IPS-20b (cell line): ENCODE data around the gene RUBCN.

Experiments used
- H3K27ac ChIP-seq: one replicate; pipeline ENCODE4 v1.5.1; 2013; ENCODE audit warnings: low read length
- H3K27me3 ChIP-seq: 2 replicates; pipeline ENCODE4 v1.6.1; 2013; ENCODE audit warnings: mild to moderate bottlenecking, low read length, inconsistent platforms; ENCODE audit not compliant: insufficient read depth
- H3K36me3 ChIP-seq: 2 replicates; pipeline ENCODE4 v1.6.1; 2013; ENCODE audit warnings: low read depth, mild to moderate bottlenecking, inconsistent platforms, low read length, moderate library complexity; ENCODE audit not compliant: insufficient read depth
- H3K4me1 ChIP-seq: 2 replicates; pipeline ENCODE4 v1.6.1; 2013; ENCODE audit warnings: mild to moderate bottlenecking, control low read depth, inconsistent platforms, low read length, moderate library complexity; ENCODE audit not compliant: insufficient read depth
- H3K4me3 ChIP-seq: 2 replicates; pipeline ENCODE4 v1.5.1; 2013; ENCODE audit warnings: mild to moderate bottlenecking, low read length, inconsistent platforms
- H3K9ac ChIP-seq: 2 replicates; pipeline ENCODE4 v1.6.1; 2013; ENCODE audit warnings: low read depth, mild to moderate bottlenecking, inconsistent platforms, low read length, moderate library complexity
- H3K9me3 ChIP-seq: 2 replicates; pipeline ENCODE4 v1.6.1; 2013; ENCODE audit warnings: mild to moderate bottlenecking, low read depth, low read length, inconsistent platforms; ENCODE audit not compliant: insufficient read depth

RUBCN gene

GRCh38 chr3:197749601-197750395 lies 13.1 kb upstream of the RUBCN start, which contains the start of gene FYTTD1:
Gene FYTTD1 (plus strand): TSS chr3:197749883. CDS start chr3:197749972, 89 bp downstream.
- Histone ChIP-seq H3K4me3 (peak within 1 kb of the TSS; percentile 71), H3K9ac (peak within 1 kb of the TSS; percentile 52; the same call in 1 of the 2 replicates)

GRCh38 chr3:197749315-197749600 lies 12.6 kb upstream of the RUBCN start:
- Histone ChIP-seq H3K27me3 (peaks cover 49% of the 10 kb centered on the region), H3K4me1 (peaks cover 6% of the 10 kb centered on the region), H3K9ac (peak overlapping the region; percentile 52; the same call in 1 of the 2 replicates), H3K9me3 (no peaks in the 10 kb centered on the region), H3K4me3 (peak overlapping the region; percentile 71), H3K36me3 (no peaks in the 10 kb centered on the region), H3K27ac (no peak overlapping the region)

More at GRCh38 chr3:197749601-197750395, 13.1 kb upstream of the RUBCN start, which contains the start of gene FYTTD1:
- H3K36me3 ChIP-seq, result no peaks in the 10 kb centered on the region
- H3K27ac ChIP-seq, result no peak within 1 kb of the TSS
- no peaks in the 10 kb centered on the region for H3K9me3 ChIP-seq
- H3K27me3 ChIP-seq, result peaks cover 49% of the 10 kb centered on the region
- H3K4me1 ChIP-seq, result peaks cover 6% of the 10 kb centered on the region

DNA sequence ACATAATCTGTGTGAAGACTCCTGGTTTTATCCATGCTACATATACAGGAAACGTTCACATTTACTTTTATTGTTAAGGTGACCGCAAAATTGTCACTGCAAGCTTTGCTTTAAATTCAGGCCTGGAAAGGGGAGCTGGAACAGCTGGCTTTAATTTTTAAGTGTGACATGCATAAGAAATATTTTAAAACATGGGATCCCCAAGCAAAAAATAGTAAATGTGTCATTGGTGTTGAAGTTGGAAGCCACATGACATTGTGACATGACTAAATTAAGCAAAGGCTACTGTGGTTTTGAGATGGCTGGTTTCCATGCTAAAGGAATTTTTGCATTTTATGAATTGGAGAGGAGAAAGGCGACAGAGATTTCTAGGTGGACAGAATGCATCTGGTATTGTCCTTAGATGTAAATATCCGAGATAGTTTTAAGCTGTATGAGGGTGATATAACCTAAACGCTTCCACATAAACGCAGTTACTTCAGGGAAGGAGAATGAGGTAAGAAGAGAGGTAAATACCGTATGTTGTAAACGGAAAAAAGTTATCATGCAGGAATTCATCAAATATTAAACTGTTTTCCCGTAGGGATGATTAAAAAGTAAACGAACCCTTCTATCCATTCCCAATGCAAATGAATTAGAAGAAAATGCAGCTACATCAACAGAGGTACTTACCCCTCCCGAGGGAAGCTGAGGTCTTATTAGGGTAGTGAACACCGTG lies 12.1 kb upstream of the RUBCN start:
- Histone ChIP-seq H3K27ac (no peak overlapping the region), H3K9ac (peak overlapping the region; percentile 52; the same call in 1 of the 2 replicates), H3K4me3 (peak overlapping the region; percentile 71)

GRCh38 chr3:197746801-197747237 lies 10.1 kb upstream of the RUBCN start:
- no peak overlapping the region for H3K27ac ChIP-seq
- H3K36me3 ChIP-seq, result no peaks in the 10 kb centered on the region
- H3K9ac ChIP-seq, result no peak overlapping the region
- peaks cover 38% of the 10 kb centered on the region for H3K27me3 ChIP-seq
- peaks cover 6% of the 10 kb centered on the region for H3K4me1 ChIP-seq
- H3K9me3 ChIP-seq, result no peaks in the 10 kb centered on the region
- no peak overlapping the region for H3K4me3 ChIP-seq

More for the DNA sequence above, 12.1 kb upstream of the RUBCN start:
- Histone ChIP-seq H3K27me3 (peaks cover 49% of the 10 kb centered on the region), H3K4me1 (peaks cover 6% of the 10 kb centered on the region), H3K9me3 (no peaks in the 10 kb centered on the region), H3K36me3 (no peaks in the 10 kb centered on the region)

DNA sequence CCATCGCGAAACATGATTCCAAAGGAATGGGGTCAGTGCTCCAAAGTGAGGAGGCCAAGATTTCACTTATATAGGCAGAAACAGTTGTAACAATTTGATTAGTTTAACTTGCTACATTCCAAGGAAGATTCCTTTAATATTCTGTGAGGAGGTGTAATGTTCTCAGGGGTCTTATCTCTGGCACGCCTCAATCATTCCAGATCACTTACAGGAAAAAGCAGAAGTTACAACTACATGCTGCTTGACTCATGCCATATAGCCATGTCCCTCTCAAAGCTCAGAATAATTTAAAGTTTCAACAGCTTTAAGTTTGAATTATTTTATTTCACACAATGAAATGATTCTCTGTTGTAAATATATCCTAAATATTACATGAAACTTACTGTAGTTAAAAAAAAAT lies 9.5 kb upstream of the RUBCN start:
- H3K36me3 ChIP-seq, result no peaks in the 10 kb centered on the region
- H3K27me3 ChIP-seq, result peaks cover 31% of the 10 kb centered on the region
- H3K9ac ChIP-seq, result no peak overlapping the region
- no peak overlapping the region for H3K27ac ChIP-seq
- H3K9me3 ChIP-seq, result no peaks in the 10 kb centered on the region
- H3K4me1 ChIP-seq, result peaks cover 6% of the 10 kb centered on the region
- no peak overlapping the region for H3K4me3 ChIP-seq

- H3K27ac ChIP-seq, result no peak overlapping the region
- H3K36me3 ChIP-seq, result no peaks in the 10 kb centered on the region
- H3K4me3 ChIP-seq, result no peak overlapping the region
- peaks cover 3% of the 10 kb centered on the region; the same call in 1 of the 2 replicates for H3K4me1 ChIP-seq
- no peak overlapping the region for H3K9ac ChIP-seq
- no peaks in the 10 kb centered on the region for H3K27me3 ChIP-seq
- no peaks in the 10 kb centered on the region for H3K9me3 ChIP-seq
These were observed 6.1 kb upstream of the RUBCN start for GRCh38 chr3:197742787-197743186.

DNA sequence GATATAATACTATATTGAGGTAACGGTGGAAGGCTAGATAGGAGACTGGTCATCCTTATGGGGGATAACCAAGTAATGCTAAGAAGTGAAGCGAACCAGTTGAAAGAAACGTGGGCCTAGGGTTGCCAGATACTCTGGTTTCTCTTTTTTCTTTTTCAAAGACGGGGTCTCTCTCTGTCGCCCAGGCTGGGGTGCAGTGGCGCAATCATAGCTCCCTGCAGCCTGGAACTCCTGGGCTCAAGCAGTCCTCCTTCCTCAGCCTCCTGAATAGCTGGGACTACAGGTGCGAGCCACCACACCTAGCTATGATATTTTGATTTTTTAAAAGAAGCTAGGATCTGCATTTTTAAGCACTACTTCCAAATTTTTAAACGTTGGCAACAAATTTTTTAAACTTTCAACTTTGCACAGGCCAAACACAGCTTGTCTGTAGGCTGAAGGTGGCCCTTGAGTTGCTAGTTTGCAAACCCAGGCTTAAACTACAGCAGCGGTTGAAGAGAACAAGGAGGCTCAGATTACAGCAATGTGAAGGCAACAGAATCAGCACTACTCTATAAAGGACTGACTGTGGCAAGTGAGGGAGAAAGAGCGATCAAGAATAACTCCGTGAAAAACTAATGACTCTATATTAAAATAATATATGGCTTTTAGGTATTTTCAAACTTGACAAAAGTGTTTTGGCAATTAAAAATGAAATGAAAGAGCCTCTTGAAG lies 1.2 kb upstream of the RUBCN start:
- no peaks in the 10 kb centered on the region; the same call in 1 of the 2 replicates for H3K27me3 ChIP-seq
- H3K9ac ChIP-seq, result peak overlapping the region; percentile 88; the same call in 1 of the 2 replicates
- H3K4me1 ChIP-seq, result no peaks in the 10 kb centered on the region
- no peak overlapping the region for H3K27ac ChIP-seq
- H3K4me3 ChIP-seq, result peak overlapping the region; percentile 92
- no peaks in the 10 kb centered on the region for H3K9me3 ChIP-seq
- no peaks in the 10 kb centered on the region for H3K36me3 ChIP-seq

DNA sequence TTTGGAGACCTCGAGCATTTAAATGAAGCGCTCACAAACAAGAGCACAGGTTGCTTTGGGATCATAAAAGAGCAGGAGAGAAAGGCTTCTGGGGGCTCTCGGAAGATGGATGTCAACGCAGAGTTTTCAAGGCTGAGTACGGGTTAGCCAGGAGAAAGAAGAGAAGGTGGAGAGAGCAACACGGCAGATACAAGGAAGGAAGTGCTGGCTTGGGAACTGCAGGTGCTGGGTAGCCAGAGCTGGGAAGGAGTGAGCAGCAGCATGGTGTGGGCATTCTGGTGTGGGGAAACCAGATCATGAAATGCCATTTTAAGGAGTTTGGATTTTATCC lies 580 bp upstream of the RUBCN start:
- no peaks in the 10 kb centered on the region for H3K36me3 ChIP-seq
- H3K27ac ChIP-seq, result no peak overlapping the region

DNA sequence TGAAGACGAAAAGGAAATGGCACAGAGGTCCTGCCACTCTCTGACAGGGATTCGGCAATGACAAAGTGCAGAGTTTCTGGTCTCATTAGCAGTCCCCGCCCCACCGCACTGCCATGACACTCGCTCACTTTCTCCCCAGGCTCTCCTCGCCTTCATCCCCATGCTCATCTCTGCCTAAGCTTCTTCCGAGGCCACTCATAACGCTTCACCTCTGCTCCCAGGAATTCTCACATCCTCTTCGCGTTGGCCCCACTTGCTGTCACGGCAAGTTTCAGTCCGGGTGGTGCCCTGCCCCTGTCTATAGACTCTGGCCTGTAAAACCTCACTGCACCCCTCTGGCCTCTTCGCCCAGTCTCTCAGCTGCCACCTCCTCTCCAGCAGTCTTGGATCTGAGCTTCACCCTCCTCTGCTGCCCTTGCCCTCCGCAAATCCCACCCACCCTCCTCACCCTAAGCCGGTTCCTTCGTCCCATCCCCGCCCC lies 654 bp downstream of the RUBCN start:
- H3K27me3 ChIP-seq, result no peaks in the 10 kb centered on the region; the same call in 1 of the 2 replicates
- no peak overlapping the region for H3K27ac ChIP-seq
- no peaks in the 10 kb centered on the region for H3K4me1 ChIP-seq
- peak overlapping the region; percentile 92 for H3K4me3 ChIP-seq
- peak overlapping the region; percentile 59; the same call in 1 of the 2 replicates for H3K9ac ChIP-seq
- H3K36me3 ChIP-seq, result no peaks in the 10 kb centered on the region
- no peaks in the 10 kb centered on the region for H3K9me3 ChIP-seq

More for the DNA sequence above, 580 bp upstream of the RUBCN start:
- no peaks in the 10 kb centered on the region; the same call in 1 of the 2 replicates for H3K27me3 ChIP-seq
- H3K9me3 ChIP-seq, result no peaks in the 10 kb centered on the region
- peak overlapping the region; percentile 88 for H3K9ac ChIP-seq
- H3K4me1 ChIP-seq, result no peaks in the 10 kb centered on the region
- peak overlapping the region; percentile 92 for H3K4me3 ChIP-seq

DNA sequence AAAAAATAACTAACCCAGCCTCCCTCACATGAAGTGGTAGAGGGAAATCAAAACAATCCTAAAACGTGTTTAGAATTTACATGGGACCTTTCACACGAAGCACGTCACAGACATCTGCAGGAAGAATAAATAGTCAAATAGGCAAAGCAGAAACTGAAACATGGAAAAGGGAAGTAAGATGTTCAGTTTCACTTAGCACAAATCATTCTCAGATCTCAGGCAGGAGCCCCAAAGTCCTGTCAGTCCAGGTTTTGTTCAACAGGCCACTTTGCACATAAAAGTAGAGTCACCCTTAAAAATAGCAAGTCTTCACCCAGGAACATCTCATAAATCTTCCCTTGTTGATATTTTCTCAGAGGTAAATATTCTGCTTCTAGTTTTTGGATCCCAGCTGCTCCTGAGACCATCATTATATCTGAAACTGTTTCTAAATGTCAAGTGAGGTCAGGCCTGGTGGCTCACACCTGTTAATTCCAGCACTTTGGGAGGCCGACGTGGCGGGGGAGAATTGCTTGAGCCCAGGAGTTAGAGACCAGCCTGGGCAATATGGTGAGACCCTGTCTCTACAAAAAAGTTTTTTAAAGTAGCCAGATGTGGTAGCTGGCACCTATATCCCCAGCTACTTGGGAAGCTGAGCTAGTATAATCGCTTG lies 1.9 kb downstream of the RUBCN start:
- no peak overlapping the region for H3K27ac ChIP-seq
- H3K4me1 ChIP-seq, result no peaks in the 10 kb centered on the region
- no peak overlapping the region for H3K4me3 ChIP-seq
- no peaks in the 10 kb centered on the region for H3K9me3 ChIP-seq
- no peak overlapping the region for H3K9ac ChIP-seq
- H3K36me3 ChIP-seq, result no peaks in the 10 kb centered on the region
- no peaks in the 10 kb centered on the region; the same call in 1 of the 2 replicates for H3K27me3 ChIP-seq

- Histone ChIP-seq H3K9me3 (no peaks in the 10 kb centered on the region), H3K9ac (no peak overlapping the region), H3K36me3 (no peaks in the 10 kb centered on the region), H3K4me3 (no peak overlapping the region), H3K27me3 (no peaks in the 10 kb centered on the region; the same call in 1 of the 2 replicates), H3K4me1 (no peaks in the 10 kb centered on the region), H3K27ac (no peak overlapping the region)
These were observed 3.7 kb downstream of the RUBCN start for GRCh38 chr3:197733042-197733441.
